HG03045 (cell line): ENCODE measurements around the gene YKT6.

Source experiments
- ATAC-seq: cut with Tn5 transposase; IDR thresholded peaks from one replicate; pipeline ENCODE4 v1.9.1; 2021; ENCODE audit warnings: mild to moderate bottlenecking, moderate library complexity; ENCODE audit not compliant: unreplicated experiment

YKT6 gene

DNA sequence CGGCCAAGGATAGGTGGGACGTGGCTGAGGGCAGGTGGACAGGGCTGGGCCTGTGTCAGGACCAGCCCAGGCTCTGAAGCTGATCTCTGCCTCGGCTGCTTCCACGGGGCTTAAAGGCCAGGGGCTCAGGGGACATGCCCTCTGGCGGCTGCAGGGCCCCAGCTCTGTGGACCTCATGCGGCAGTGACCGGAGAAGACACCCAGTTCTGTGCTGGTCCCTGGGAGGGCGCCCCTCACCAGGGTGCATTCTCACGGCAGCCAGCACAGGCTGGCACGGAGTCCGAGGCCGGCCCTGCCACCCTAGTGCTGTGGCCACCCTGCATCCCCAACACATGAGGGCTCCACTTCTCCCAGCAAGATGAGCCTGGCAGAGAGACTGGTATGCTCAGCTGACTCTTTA lies 30.3 kb downstream of the YKT6 start:
- ATAC-seq, result no peak

DNA sequence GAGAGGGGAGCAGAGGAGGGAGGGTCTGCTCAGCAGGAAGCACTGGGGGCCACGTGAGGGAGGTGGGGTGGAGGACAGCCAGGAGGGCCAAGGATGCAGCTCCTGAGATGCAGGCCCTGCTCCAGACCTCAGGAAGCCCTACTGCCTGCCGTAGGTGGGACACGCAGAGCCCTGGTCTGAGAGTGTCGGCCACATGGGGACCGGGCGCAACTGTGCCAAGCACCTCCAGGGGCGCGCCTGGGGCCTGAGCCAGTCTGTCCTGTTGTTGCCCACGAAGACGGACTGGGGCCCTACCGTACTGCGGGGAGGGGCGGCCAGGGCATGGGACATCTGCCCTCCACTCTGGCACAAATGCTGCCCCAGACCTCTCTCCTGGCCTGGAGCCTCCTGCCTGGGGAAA lies 31.6 kb downstream of the YKT6 start:
- ATAC-seq, result no peak

DNA sequence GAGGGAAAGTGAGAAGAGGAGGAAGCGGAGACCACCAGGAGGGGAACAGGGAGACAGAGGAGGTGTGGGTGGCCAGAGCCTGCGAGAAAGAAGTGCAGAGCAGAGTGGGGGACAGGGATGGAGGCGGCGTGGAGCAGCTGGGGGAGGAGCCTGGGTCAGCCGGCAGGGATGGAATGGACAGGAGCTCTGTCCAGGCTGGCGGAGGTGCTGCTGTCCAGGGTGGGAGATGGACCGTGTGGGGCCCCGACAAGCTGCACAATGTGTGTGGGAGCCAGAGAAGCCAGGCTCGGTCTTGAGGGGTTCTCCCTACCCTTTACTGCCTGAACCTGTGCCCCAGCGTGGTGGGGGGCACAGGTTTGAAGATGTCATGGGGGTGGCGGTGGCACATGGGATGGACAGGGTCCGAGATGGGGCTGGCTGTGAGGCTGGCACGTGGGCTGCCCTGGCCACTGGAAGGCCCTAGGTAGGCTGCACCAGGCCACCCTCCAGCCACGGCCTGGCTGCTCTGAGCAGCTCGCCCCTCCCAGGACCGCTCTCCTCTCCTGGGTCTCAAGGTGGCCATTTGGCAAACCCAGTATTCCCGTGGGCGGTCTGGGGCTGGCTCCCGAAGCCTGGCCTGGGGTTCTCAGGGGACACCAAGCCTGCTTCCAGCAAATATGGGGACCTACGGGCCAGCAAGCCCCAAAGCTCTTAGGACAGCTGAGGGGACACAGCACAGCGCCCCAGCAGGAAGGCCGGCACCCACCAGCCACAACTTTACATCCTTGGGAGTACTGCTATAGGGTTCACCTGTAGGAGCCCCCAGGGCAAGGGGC lies 32.3 kb downstream of the YKT6 start:
- ATAC-seq, result no peak

DNA sequence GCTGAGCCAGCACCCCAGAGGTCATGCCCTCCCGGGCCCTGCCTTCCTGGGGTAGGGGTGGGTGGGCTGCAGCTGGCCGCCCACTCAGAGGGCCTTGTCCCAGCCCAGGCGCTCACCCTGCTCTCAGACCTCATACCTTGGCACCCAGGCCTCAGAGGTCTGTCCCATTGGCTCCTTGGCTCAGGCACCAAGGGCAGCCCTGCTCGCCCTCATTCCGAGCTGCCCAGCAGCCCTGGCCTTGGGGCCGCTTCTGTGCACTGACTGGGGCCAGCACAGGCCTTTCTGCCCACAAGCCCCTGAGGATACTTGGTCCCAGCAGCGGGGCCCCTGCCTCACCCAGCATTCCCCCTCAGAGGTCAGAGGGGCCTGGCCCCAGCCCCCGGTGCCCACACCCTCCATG lies 34.3 kb downstream of the YKT6 start:
- ATAC-seq, result no peak

DNA sequence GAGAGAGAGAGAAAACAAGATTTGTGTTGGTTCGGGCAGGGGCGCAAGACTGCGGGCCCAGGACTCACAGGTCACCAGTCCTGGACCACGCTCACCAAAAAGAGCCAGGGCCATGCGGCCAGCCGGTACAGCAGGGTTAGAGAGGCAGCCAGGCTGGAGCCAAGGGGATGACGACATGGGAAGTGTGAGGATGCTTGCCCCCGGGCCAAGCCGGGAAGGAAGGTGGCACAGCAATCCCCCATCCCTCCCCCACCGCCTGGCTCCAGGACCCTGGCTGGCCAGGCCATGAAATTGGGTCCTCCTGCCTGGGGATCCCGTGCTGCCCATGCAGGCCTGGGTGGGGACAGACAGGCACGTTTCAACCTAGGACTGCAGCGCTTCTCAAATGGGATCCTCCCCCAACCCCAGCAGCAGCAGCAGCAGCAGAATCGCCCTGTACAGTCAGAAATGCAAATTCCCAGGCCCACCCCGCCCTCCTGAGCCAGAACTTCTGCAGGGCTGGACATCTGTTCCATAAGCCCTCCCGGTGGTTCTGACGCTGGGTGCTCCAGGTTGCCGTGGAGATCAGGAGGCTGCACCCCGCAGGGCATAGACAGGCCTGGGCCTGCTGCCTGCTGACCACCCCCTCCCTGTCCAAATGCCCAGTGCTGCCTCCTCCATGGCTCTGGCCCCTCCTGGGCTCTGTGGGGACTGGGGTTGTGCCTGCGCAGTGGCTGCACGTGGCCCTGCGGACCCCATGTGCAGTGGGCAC lies 35.0 kb downstream of the YKT6 start:
- ATAC-seq, result no peak

DNA sequence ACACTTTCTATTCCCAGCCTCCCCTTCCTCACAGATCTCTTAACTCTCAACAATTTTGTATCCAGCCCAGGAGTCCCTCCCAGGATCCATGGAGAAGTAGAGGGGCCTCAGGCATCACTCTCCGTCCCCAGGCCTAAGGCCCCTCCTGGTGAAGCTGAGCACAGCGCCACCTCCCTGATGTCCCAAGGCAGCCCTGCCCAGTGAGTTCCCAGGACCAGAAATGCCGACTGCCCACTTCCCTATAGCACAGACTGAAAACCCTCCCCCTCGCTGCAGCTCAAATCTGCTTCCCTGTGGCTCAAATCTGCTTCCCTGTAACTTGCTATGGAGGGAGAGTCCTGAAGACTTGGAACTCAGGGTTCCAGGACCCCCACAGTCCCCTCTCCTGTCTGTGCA lies 35.6 kb downstream of the YKT6 start:
- no peak for ATAC-seq

DNA sequence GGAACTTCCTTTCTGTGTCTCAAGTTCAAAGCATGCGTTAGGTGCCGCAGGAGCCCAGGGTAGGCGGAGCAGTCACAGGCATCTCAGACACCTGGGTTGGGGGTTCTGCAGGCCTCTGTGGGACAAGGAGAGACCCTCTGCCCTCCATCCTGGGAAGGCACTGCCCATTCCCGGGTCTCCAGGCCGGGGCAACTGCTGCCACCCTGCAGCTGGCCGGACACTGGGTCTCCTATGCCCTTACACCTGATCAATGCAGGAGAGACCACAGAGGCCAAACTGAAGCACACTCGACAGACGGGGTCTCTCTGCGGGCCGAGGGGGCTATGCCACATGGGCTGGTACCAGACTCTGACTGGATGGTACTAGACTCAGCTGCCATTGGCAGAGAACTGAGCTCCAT lies 36.9 kb downstream of the YKT6 start:
- no peak for ATAC-seq

DNA sequence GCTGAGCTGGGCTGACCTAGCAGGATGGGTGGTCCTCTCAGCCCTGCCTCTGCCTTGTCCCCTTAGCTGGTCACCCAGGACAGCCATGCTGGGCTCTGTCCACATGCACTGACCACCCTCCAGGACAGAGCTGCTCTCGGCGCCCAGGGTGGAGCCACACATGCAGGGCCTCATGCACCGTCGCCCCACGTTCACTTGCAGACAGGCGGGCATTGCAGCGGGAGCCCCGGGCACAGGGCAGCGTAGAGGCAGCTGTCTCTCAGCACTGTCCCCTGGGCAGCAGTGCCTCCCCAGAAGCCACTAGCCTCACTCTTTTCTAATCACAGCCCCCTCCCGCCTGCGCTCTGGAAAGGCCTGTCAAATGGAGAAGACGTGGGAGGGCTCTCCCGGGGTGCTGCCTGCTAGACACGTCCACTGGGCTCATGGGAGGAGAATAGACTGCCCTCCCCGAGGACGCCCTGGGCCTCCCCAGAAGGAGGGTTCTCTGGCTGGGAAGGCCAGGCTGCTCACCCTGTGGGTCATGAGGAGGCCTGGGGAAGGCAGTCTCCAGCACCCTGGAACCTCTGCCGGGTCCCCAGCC lies 37.4 kb downstream of the YKT6 start:
- ATAC-seq, result no peak

DNA sequence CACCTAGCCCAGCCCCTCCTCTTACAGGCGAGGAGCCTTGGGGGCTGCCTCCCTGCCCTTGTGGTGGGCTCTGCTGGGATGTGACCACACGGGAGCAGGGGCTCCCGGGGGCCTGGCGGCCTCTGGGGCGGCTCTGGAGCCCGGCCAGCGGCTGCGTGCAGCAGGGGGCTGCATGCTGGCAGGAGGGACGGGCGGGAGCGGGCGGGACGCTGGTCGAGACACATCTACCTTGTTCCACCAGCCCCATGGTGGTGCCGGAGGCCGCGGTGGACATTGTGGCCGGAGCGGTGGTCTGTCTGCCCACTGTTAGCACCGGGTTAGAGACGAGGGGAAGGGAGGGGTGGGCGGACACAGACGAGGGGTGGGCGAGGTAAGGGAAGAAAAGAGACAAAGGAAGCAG lies 38.6 kb downstream of the YKT6 start:
- no peak for ATAC-seq

DNA sequence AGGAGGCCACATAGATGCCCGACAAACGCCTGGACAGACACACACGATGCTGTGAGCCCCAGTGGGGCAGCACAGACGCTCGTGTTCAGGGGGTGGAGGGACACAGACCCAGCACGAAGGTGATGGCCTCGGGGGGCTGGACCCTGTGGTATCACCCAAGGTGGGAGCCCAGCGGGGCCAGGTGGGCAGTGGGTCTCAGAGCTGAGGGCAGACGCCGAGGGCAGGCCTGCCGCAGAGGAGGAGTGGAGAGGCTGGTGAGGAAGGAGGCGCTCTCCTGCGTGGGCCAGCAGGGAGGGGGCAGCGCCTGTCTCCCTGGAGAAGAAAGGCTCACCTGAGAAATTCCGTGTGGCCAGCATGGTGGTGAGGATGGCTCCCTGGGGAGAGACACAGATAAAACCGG lies 39.6 kb downstream of the YKT6 start:
- no peak for ATAC-seq

DNA sequence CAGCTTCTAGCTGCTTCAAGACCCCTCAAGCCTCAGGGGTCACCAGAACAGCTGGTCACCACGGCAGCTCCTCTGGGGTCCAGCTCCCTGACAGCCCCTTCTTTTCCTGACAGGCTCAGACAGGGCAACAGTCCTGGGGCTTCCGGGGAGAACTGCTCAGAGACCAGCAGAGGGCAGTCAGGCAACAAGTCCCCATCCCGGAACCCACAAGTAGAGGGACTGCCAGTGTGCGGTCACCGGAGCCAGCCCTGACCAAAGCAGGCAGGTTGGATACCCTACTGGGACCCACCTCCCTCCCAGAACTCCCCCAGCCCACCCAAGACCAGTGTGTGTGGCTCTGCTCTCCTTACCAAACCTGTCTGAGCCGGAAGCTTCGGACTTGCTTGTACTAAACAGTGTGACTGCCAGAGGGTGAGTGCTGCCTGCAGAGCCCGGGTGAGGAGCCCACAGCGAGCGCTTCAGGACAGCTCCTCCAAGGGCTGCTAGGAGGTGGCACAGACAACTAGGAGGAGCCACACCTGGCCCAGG lies 40.3 kb downstream of the YKT6 start:
- ATAC-seq, result no peak

DNA sequence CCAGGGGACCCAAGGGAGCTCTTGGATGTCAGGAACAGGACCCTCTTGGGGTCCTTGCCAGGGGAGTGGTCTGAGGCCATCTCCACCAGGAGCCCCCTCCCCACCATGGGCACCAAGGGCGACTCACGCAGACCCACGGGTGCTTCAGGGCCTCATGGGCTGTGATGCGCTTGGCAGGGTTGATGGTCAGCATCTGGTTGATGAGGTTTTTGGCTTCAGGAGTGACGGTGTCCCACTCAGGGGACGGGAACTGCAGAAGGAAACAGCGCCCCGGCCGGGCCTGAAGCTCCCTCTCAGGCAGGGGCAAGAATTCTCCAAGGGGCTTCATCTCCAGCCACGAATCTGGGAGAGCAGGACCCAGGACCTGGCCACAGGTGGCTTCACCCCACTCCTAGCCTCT lies 41.3 kb downstream of the YKT6 start:
- no peak for ATAC-seq

DNA sequence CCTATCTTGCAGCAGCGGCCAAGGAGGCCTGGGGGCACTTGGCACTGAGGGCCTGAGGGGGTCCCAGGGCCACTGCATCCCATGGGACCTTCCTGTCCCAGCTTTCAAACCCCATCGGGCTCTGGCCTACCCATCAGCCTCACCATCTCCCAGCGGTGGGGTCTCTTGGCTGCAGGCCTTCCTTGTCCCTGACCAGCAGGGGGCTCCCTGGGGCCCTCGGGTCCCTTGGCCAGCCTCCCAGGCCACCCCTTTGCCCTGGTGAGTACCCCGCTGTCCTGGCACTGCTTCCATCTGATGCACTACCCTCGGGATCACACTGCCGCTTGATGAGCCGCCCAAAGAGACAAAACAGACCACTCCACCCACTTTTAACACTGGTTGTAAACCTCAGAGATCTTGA lies 43.5 kb downstream of the YKT6 start:
- no peak for ATAC-seq

DNA sequence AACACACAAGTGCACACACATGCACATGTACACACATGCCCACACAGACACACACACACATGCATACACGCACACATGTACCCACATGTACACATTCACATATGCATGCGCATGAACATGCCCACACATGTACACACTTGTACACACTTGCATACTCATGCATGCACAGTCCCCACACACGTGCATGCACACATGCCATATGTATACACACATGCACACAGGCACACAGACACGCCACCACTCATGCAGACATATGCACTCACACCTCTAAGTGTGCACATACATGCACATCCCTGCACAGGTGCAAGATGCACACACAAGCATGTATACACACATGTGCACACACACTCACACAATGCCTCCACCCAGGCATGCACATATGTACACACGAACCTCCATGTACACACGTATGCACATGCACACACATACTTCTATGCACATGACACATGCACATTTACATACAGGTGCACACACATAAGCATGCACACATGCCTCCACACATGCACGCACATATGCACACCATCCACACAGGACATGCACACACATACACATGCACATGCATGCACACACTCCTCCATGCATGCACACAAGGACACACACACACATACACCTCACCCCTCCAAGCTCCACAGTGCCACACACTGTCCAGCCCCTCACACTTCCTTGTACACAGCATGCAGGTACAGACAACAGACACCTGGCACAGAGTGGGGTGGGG lies 45.8 kb downstream of the YKT6 start:
- ATAC-seq, result no peak

DNA sequence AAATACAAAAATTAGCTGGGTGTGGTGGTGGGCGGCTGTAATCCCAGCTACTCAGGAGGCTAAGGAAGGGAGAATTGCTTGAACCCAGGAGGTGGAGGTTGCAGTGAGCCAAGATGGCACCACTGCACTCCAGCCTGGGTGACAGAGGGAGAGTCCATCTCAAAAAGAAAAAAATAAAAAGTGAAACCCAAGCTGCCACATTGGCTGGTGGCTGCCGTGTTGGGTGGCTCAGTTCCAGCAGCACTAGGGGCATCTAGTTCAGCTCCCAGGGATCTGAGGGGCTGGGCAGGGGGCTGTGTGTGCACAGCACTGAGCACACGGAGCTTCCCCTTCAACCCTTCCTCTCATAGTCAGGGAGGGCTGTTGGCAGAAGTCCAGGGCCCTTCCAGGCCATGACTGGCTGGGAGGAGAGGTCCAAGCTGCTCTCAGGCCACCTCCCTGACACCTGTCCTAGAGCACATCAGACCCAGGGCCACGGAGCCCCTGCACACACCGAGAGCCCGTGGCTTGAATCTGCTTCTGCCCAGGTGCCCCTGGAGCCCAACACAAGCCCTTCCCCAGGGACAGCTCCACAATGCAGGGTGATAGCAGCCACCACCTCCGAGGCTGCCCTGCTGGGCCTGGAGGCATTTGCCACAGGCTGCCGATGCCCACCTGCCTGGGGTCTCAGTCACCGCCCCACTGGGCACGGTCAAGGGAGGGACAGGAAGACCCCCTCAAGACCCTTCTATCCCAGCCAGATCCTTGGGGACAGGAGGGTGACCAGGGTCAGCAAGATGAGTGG lies 47.3 kb downstream of the YKT6 start:
- ATAC-seq, result no peak

DNA sequence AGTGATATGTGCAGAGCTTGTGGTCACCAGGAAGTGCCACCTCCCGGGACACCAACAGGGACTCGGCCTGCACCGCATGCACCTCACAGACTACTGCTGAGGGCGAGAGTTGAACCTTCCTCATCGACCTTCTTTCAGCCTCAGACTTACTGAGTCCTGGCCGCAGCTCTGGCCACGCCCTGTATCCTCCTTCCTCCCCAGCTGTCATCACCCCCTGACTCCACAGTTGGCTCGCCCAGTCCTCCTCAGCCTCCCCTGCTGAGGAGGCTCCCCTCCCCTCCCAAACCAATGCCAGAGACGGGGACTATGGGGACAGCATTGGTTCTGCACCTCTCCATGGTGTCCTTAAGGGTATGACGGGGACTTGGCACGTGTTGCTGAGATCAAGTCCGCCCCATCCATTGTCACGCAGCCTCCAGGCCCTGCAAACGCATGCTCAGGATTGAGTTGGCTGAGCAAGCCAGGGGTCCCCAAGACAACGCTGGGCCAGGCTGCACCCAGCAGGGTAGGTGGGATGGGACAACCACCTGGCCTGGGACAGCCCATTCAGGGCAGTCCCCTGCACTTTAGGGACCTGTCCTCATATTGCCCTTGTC lies 49.0 kb downstream of the YKT6 start:
- ATAC-seq, result no peak

DNA sequence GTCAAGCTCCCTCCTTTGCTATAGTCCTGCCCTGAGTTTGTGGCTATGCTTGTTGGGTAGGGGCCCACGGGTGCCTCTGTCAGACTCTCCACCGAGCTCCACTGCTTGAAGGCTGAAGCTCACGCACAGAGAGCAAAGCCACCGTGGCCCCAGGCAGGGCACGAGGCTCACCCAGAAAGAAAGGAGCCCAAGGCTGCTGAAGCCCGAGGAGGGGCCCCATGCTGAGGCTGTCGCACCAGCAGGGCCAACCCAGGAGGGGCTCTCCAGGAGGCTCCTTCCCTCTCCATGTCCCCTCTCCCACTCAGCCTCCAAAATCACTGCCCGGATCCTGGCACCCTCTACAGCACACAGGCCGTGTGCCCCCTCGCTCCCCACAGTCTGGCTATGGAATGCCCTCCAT lies 50.5 kb downstream of the YKT6 start:
- ATAC-seq, result no peak

DNA sequence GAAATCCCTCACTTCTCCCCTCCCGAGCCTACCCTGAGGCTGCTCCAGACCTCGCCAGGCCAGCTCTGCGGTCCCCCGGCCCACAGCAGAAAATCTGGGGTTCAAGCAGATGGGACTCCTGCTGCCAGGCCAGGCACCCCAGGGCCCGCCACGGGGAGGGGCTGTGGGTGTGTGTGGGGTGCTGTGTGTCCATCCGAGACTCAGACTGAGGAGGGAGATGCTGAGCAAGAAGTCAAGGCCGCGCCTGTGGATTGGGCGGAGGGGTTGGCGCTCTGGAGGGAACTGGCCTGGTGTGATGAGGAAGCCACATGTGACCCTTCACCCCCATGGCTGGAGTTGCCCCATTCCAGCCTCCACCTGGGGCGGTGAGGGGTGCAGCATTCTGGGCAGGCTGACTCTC lies 51.1 kb downstream of the YKT6 start:
- no peak for ATAC-seq

DNA sequence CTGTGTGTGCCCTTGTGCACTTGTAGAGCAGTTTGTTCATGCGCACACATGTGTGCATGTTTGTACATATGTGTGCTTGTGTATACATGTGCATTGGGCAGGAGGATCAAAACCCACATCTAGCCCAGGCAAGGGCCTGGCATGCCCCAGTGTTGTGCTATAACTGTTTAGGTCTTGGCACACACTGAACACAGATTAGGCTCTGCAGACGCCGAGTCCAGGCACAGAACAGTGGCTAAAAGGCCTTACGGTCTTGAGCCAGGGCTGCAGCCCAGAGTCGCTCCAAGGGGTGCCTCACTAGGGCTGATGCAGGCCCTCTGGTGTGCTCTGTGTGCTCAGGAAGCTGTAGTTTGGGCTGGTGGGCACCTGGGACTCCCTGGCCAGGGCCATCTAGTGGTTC lies 55.7 kb downstream of the YKT6 start:
- ATAC-seq, result no peak

DNA sequence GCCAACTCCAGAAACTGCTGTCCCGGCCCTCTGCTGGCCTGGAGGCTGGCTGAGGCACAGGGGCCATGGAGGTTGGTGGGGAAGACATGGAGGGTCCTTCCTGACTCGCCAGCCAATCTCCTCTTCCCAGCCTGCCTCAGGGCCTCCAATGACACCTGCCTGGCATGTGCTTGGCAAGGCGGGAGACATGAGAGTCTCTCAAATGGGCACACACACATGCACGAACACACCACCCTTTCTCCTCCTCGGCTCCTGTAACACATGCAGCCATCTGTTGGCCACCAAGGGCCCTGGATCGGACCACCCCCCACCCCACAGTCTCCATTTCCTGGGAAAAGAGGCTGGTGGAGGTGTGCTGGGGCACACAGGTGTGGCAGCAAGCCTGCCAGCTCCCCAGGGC lies 56.4 kb downstream of the YKT6 start:
- no peak for ATAC-seq
